HG03103 (cell line): Measurements from ENCODE around the gene PLD6.
"Not testable (repeated sequence)": the region's sequence is repeated elsewhere in the genome, so short reads cannot be mapped to it uniquely, and the experiment has no call there.

Source experiments
- ATAC-seq: cut with Tn5 transposase; IDR thresholded peaks from one replicate; pipeline ENCODE4 v1.9.1; 2021; ENCODE audit warnings: low read depth; ENCODE audit not compliant: unreplicated experiment

PLD6 gene

GRCh38 chr17:17206124-17206912 lies at the start of gene PLD6:
Gene PLD6 (minus strand): TSS chr17:17206333. CDS start chr17:17206286, 47 bp downstream.
- no peak for ATAC-seq

GRCh38 chr17:17255689-17256088 lies 49.6 kb upstream of the PLD6 start:
- ATAC-seq = not testable (repeated sequence)

GRCh38 chr17:17254036-17254435 lies 47.9 kb upstream of the PLD6 start:
- ATAC-seq = no peak

- ATAC-seq = no peak
These were observed 47.3 kb upstream of the PLD6 start for GRCh38 chr17:17253406-17253805.

GRCh38 chr17:17252149-17252661 lies 46.1 kb upstream of the PLD6 start:
- no peak for ATAC-seq

- ATAC-seq = no peak
These were observed 40.7 kb upstream of the PLD6 start for GRCh38 chr17:17246879-17247278.

- no peak for ATAC-seq
These were observed 37.0 kb upstream of the PLD6 start for GRCh38 chr17:17243163-17243562.

GRCh38 chr17:17242246-17242645 lies 36.1 kb upstream of the PLD6 start:
- no peak for ATAC-seq

- ATAC-seq = no peak
These were observed 35.5 kb upstream of the PLD6 start for GRCh38 chr17:17241656-17242055.

GRCh38 chr17:17239832-17240231 lies 33.7 kb upstream of the PLD6 start:
- no peak for ATAC-seq

GRCh38 chr17:17237026-17237799 lies 31.1 kb upstream of the PLD6 start, which contains the start of gene FLCN:
Gene FLCN (minus strand): TSS chr17:17237168. CDS start chr17:17228137, 9,031 bp downstream.
- ATAC-seq = peak; percentile 69

GRCh38 chr17:17236295-17237025 lies 30.3 kb upstream of the PLD6 start:
- ATAC-seq = peak; percentile 12

GRCh38 chr17:17235212-17236174 lies 29.4 kb upstream of the PLD6 start:
- ATAC-seq = no peak

- no peak for ATAC-seq
These were observed 26.1 kb upstream of the PLD6 start for GRCh38 chr17:17232303-17232621.

GRCh38 chr17:17231621-17232302 lies 25.6 kb upstream of the PLD6 start:
- no peak for ATAC-seq

GRCh38 chr17:17229416-17230384 lies 23.6 kb upstream of the PLD6 start:
- no peak for ATAC-seq

- no peak for ATAC-seq
These were observed 22.6 kb upstream of the PLD6 start for GRCh38 chr17:17228521-17229279.
